ENCODE results near the gene USP54. TPM values are rescaled to one million over a fixed set of nuclear protein-coding genes. Genes with fewer than 3 reads are reported as not detected.

The USP54 gene
- total and polyA plus RNA-seq, 4 donors: 1.3 to 10.4 (median 6.3) TPM

DNA sequence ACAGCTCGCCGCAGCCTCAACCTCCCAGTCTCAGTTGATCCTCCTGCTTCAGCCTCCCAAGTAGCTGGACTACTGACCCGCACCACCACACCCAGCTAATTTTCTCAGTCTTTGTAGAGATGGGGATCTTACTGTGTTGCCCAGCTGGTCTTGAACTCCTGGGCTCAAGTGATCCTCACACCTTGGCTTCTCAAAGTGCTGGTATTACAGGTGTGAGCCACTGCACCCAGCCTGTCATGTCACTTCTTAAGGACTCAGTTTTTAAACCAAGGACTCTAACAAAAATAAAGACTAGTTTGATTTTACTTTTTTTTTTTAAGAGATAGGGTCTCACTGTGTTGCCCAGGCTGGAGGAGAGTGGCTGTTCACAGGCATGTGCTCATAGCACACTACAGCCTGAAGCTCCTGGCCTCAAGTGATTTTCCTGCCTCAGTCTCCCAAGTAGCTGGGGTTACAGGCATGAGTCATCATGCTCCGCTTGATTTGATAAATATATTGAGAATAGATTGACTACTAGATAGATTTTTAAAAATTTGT, 78.9 kb downstream of the USP54 start:
- no peak for TF ChIP-seq JUND (IDR thresholded peaks at IDR 0.05)
- no peak for TF ChIP-seq TAF1 (conservative IDR thresholded peaks at IDR 0.05)
- no peak for TF ChIP-seq RXRA (IDR thresholded peaks at IDR 0.05)
- TF ChIP-seq YY1 (IDR thresholded peaks at IDR 0.05): no peak
- no peak for TF ChIP-seq EGR1 (IDR thresholded peaks at IDR 0.05; ENCODE audit: low read depth in 2 of 2)
- TF ChIP-seq, protein P1, sequence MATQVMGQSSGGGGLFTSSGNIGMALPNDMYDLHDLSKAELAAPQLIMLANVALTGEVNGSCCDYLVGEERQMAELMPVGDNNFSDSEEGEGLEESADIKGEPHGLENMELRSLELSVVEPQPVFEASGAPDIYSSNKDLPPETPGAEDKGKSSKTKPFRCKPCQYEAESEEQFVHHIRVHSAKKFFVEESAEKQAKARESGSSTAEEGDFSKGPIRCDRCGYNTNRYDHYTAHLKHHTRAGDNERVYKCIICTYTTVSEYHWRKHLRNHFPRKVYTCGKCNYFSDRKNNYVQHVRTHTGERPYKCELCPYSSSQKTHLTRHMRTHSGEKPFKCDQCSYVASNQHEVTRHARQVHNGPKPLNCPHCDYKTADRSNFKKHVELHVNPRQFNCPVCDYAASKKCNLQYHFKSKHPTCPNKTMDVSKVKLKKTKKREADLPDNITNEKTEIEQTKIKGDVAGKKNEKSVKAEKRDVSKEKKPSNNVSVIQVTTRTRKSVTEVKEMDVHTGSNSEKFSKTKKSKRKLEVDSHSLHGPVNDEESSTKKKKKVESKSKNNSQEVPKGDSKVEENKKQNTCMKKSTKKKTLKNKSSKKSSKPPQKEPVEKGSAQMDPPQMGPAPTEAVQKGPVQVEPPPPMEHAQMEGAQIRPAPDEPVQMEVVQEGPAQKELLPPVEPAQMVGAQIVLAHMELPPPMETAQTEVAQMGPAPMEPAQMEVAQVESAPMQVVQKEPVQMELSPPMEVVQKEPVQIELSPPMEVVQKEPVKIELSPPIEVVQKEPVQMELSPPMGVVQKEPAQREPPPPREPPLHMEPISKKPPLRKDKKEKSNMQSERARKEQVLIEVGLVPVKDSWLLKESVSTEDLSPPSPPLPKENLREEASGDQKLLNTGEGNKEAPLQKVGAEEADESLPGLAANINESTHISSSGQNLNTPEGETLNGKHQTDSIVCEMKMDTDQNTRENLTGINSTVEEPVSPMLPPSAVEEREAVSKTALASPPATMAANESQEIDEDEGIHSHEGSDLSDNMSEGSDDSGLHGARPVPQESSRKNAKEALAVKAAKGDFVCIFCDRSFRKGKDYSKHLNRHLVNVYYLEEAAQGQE (IDR thresholded peaks at IDR 0.05): no peak
- no peak for TF ChIP-seq FOXA1 (IDR thresholded peaks at IDR 0.05)
- no peak for TF ChIP-seq HNF4G (IDR thresholded peaks at IDR 0.05)
- TF ChIP-seq, protein P2, sequence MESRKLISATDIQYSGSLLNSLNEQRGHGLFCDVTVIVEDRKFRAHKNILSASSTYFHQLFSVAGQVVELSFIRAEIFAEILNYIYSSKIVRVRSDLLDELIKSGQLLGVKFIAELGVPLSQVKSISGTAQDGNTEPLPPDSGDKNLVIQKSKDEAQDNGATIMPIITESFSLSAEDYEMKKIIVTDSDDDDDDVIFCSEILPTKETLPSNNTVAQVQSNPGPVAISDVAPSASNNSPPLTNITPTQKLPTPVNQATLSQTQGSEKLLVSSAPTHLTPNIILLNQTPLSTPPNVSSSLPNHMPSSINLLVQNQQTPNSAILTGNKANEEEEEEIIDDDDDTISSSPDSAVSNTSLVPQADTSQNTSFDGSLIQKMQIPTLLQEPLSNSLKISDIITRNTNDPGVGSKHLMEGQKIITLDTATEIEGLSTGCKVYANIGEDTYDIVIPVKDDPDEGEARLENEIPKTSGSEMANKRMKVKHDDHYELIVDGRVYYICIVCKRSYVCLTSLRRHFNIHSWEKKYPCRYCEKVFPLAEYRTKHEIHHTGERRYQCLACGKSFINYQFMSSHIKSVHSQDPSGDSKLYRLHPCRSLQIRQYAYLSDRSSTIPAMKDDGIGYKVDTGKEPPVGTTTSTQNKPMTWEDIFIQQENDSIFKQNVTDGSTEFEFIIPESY (IDR thresholded peaks at IDR 0.05): no peak
- no peak for TF ChIP-seq NR2F2 (IDR thresholded peaks at IDR 0.05)
- TF ChIP-seq GABPA (IDR thresholded peaks at IDR 0.05 in 1 of 2, conservative IDR thresholded peaks at IDR 0.05 in 1 of 2): no peak
- TF ChIP-seq, protein P3, sequence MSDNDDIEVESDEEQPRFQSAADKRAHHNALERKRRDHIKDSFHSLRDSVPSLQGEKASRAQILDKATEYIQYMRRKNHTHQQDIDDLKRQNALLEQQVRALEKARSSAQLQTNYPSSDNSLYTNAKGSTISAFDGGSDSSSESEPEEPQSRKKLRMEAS (IDR thresholded peaks at IDR 0.05): no peak
- TF ChIP-seq, protein P4, sequence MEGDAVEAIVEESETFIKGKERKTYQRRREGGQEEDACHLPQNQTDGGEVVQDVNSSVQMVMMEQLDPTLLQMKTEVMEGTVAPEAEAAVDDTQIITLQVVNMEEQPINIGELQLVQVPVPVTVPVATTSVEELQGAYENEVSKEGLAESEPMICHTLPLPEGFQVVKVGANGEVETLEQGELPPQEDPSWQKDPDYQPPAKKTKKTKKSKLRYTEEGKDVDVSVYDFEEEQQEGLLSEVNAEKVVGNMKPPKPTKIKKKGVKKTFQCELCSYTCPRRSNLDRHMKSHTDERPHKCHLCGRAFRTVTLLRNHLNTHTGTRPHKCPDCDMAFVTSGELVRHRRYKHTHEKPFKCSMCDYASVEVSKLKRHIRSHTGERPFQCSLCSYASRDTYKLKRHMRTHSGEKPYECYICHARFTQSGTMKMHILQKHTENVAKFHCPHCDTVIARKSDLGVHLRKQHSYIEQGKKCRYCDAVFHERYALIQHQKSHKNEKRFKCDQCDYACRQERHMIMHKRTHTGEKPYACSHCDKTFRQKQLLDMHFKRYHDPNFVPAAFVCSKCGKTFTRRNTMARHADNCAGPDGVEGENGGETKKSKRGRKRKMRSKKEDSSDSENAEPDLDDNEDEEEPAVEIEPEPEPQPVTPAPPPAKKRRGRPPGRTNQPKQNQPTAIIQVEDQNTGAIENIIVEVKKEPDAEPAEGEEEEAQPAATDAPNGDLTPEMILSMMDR (IDR thresholded peaks at IDR 0.05; ENCODE audit: low read depth, low read length, missing input control): no peak
- TF ChIP-seq SP1 (IDR thresholded peaks at IDR 0.05): no peak
- TF ChIP-seq, protein P5, sequence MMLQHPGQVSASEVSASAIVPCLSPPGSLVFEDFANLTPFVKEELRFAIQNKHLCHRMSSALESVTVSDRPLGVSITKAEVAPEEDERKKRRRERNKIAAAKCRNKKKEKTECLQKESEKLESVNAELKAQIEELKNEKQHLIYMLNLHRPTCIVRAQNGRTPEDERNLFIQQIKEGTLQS (IDR thresholded peaks at IDR 0.05): no peak
- TF ChIP-seq HNF4A (conservative IDR thresholded peaks at IDR 0.05): no peak
- TF ChIP-seq FOXA2 (IDR thresholded peaks at IDR 0.05): no peak
- 97% methylated on average over 4 of the region's 4 CpGs for WGBS
- H3K27ac ChIP-seq (ENCODE audit: low read depth in 1 of 2, low read length in 2 of 2): no peak overlapping the region
- H3K9ac ChIP-seq (ENCODE audit: low read depth in 1 of 2, low read length in 2 of 2): no peak overlapping the region
- H3K36me3 ChIP-seq (ENCODE audit: control insufficient read depth in 4 of 4, insufficient read depth in 3 of 4, low read depth in 1 of 4, low read length in 3 of 4): peaks cover 0 to 3% (median 0%) of the 10 kb centered on the region in 4 donors
- no peak overlapping the region for H3K4me3 ChIP-seq (ENCODE audit: low read depth in 1 of 3, low read length in 3 of 3)
- no peaks in the 10 kb centered on the region for H3K9me3 ChIP-seq (ENCODE audit: control insufficient read depth in 4 of 4, low read length in 3 of 4)
- H3K27me3 ChIP-seq (ENCODE audit: control insufficient read depth in 4 of 4, insufficient read depth in 4 of 4, low read length in 3 of 4): no peaks in the 10 kb centered on the region
- DNase-seq (ENCODE audit: low spot score): no peak
- H3K4me1 ChIP-seq (ENCODE audit: control insufficient read depth in 4 of 4, insufficient read depth in 4 of 4, low read length in 3 of 4): no peaks in the 10 kb centered on the region

Measured in liver (tissue), 9 donors.